ENCODE data around the gene BPIFA1. TPM values are rescaled to one million over a fixed set of nuclear protein-coding genes. Genes with fewer than 3 reads are reported as not detected.
A peak's percentile ranks its signal among the peaks of the same experiment; 100 is the strongest.

BPIFA1 gene
- total and polyA plus RNA-seq, 2 experiments from 2014 or later = not detected

GRCh38 chr20:33211817-33212424, 23.9 kb upstream of the BPIFA1 start:
- DNase-seq (ENCODE audit: low spot score) = peak; percentile 93
- no peaks in the 10 kb centered on the region; the same call in 2 of the 3 replicates for H3K9me3 Mint-ChIP-seq
- no peaks in the 10 kb centered on the region for H3K4me1 Mint-ChIP-seq
- ATAC-seq = peak; percentile 96
- no peak overlapping the region for H3K27ac Mint-ChIP-seq
- H3K27ac ChIP-seq (ENCODE audit: low read depth) = no peak overlapping the region
- H3K9me2 ChIP-seq (ENCODE audit: insufficient read depth) = no peaks in the 10 kb centered on the region
- no peaks in the 10 kb centered on the region for H3F3A ChIP-seq (replicated peaks; ENCODE audit: low read depth)
- H2AFZ ChIP-seq = no peak overlapping the region
- H3K4me3 Mint-ChIP-seq = no peak overlapping the region
- no peaks in the 10 kb centered on the region for H3K4me1 ChIP-seq (ENCODE audit: insufficient read depth)
- H4K20me1 ChIP-seq (replicated peaks; ENCODE audit: insufficient read depth) = no peaks in the 10 kb centered on the region
- no peak for TF ChIP-seq EZH2 (IDR thresholded peaks at IDR 0.05; ENCODE audit: low read depth, unreplicated experiment)
- TF ChIP-seq CTCF (conservative IDR thresholded peaks at IDR 0.05; ENCODE audit: low read depth in 2 of 2) = peak; percentile 69 to 91
- H3K27me3 Mint-ChIP-seq (ENCODE audit: insufficient read depth, low read depth, poor library complexity) = peaks cover 7% of the 10 kb centered on the region
- no peaks in the 10 kb centered on the region for H3K36me3 ChIP-seq (ENCODE audit: insufficient read depth)
- H3K27me3 ChIP-seq (ENCODE audit: insufficient read depth) = no peaks in the 10 kb centered on the region
- H3K36me3 Mint-ChIP-seq (ENCODE audit: low read depth) = no peaks in the 10 kb centered on the region
- no peaks in the 10 kb centered on the region for H3K79me2 ChIP-seq (replicated peaks; ENCODE audit: insufficient read depth)
- H3K4me3 ChIP-seq = no peak overlapping the region
- H3K4me2 ChIP-seq = no peak overlapping the region

- no peaks in the 10 kb centered on the region for H4K20me1 ChIP-seq (replicated peaks; ENCODE audit: insufficient read depth)
- Mint-ChIP-seq H3K4me1 (no peaks in the 10 kb centered on the region), H3K27me3 (ENCODE audit: insufficient read depth, low read depth, poor library complexity) (peaks cover 3% of the 10 kb centered on the region), H3K4me3 (no peak within 1 kb of the TSS), H3K27ac (no peak within 1 kb of the TSS), H3K9me3 (no peaks in the 10 kb centered on the region; the same call in 2 of the 3 replicates), H3K36me3 (ENCODE audit: low read depth) (no peaks in the 10 kb centered on the region)
- H3K36me3 ChIP-seq (ENCODE audit: insufficient read depth) = no peaks in the 10 kb centered on the region
- no peak for ATAC-seq
- no peaks in the 10 kb centered on the region for H3F3A ChIP-seq (replicated peaks; ENCODE audit: low read depth)
- H3K4me3 ChIP-seq = no peak within 1 kb of the TSS
- DNase-seq (ENCODE audit: low spot score) = no peak
- peaks cover 1% of the 10 kb centered on the region for H3K9me2 ChIP-seq (ENCODE audit: insufficient read depth)
- no peaks in the 10 kb centered on the region for H3K27me3 ChIP-seq (ENCODE audit: insufficient read depth)
- no peak within 1 kb of the TSS for H2AFZ ChIP-seq
- no peaks in the 10 kb centered on the region for H3K79me2 ChIP-seq (replicated peaks; ENCODE audit: insufficient read depth)
- H3K4me2 ChIP-seq = no peak within 1 kb of the TSS
- H3K27ac ChIP-seq (ENCODE audit: low read depth) = no peak within 1 kb of the TSS
- no peaks in the 10 kb centered on the region for H3K4me1 ChIP-seq (ENCODE audit: insufficient read depth)
- TF ChIP-seq ZNF331 (CRISPR knock-in tag; IDR thresholded peaks at IDR 0.05; ENCODE audit: low read depth) = no peak
- TF ChIP-seq JUNB (IDR thresholded peaks at IDR 0.05; ENCODE audit: unreplicated experiment) = no peak
These were observed 18.7 kb upstream of the BPIFA1 start, which contains the start of gene BPIFA3 for GRCh38 chr20:33217052-33217451. Gene BPIFA3, plus strand, starts transcription at chr20:33217352. Its CDS starts 185 bp downstream, at chr20:33217537.

- H4K20me1 ChIP-seq (replicated peaks; ENCODE audit: insufficient read depth) = no peaks in the 10 kb centered on the region
- H3K79me2 ChIP-seq (replicated peaks; ENCODE audit: insufficient read depth) = no peaks in the 10 kb centered on the region
- Mint-ChIP-seq H3K4me1 (no peaks in the 10 kb centered on the region), H3K36me3 (ENCODE audit: low read depth) (no peaks in the 10 kb centered on the region), H3K4me3 (no peak overlapping the region), H3K9me3 (no peaks in the 10 kb centered on the region), H3K27me3 (ENCODE audit: insufficient read depth, low read depth, poor library complexity) (peaks cover 10% of the 10 kb centered on the region), H3K27ac (no peak overlapping the region)
- H3K9me2 ChIP-seq (ENCODE audit: insufficient read depth) = peaks cover 4% of the 10 kb centered on the region
- no peak for ATAC-seq
- no peak for DNase-seq (ENCODE audit: low spot score)
- H3F3A ChIP-seq (replicated peaks; ENCODE audit: low read depth) = no peaks in the 10 kb centered on the region
- H2AFZ ChIP-seq = no peak overlapping the region
- no peaks in the 10 kb centered on the region for H3K4me1 ChIP-seq (ENCODE audit: insufficient read depth)
- no peaks in the 10 kb centered on the region for H3K36me3 ChIP-seq (ENCODE audit: insufficient read depth)
- H3K4me2 ChIP-seq = no peak overlapping the region
- H3K4me3 ChIP-seq = no peak overlapping the region
- H3K27ac ChIP-seq (ENCODE audit: low read depth) = no peak overlapping the region
- no peaks in the 10 kb centered on the region for H3K27me3 ChIP-seq (ENCODE audit: insufficient read depth)
- TF ChIP-seq ZNF114 (CRISPR knock-in tag; IDR thresholded peaks at IDR 0.05) (no peak), STAT1 (IDR thresholded peaks at IDR 0.05; ENCODE audit: unreplicated experiment) (no peak), ZNF462 (CRISPR knock-in tag; IDR thresholded peaks at IDR 0.05) (no peak), EZH2 (IDR thresholded peaks at IDR 0.05; ENCODE audit: low read depth, unreplicated experiment) (no peak), EZH2phosphoT487 (IDR thresholded peaks at IDR 0.05; ENCODE audit: unreplicated experiment) (no peak)
These were observed 11.4 kb upstream of the BPIFA1 start for GRCh38 chr20:33224399-33224798.

Measured in GM23338 (cell line).